Activated naive CD4-positive, alpha-beta T cell (primary cell): ENCODE data around the gene GPR143.
"Not testable (repeated sequence)": the region's sequence is repeated elsewhere in the genome, so short reads cannot be mapped to it uniquely, and the experiment has no call there.

ENCODE experiments used
- DNase-seq, 4 experiments: peaks; one replicate each; lab custom pipeline; 2025; lab: John Stamatoyannopoulos, UW

Gene GPR143

DNA sequence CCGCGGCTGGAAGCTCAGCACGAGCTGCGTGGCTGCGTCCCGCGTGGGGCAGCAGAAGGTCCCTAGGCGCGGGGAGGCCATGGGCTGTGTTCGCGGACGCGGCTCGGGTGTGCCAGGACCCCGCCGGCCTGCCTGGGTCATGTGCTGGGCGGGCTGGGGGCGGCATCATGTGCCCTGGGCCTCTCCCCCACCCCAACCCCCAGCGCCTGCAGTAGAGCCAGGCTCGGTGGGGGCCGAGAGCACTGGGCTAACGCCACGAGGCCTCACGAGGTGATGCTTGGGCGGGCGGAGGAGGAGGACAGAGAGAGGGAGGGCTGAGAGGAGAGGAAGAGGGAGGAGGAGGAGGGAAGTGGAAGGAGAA, at the start of gene GPR143:
GPR143 (minus strand) TSS at position 111 of the 361 bp plus-strand sequence; CDS start at position 81, 30 bp downstream.
- no peak for DNase-seq

DNA sequence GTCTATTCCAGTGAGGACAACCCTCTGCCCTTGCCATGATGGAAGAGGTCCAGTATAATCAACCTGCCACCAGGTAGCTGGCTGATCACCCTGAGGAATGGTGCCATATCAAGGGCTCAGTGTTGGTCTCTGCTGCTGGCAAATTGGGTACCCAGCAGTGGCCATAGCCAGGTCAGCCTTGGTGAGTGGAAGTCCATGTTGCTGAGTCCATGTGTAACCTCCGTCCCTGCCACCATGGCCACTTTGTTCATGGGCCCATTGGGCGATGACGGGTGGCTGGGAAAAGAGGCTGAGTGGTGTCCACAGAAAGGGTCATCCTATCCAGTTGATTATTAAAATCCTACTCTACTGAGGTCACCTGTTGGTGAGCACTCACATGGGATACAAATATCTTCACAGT, 45.4 kb upstream of the GPR143 start:
- DNase-seq: not testable (repeated sequence)

DNA sequence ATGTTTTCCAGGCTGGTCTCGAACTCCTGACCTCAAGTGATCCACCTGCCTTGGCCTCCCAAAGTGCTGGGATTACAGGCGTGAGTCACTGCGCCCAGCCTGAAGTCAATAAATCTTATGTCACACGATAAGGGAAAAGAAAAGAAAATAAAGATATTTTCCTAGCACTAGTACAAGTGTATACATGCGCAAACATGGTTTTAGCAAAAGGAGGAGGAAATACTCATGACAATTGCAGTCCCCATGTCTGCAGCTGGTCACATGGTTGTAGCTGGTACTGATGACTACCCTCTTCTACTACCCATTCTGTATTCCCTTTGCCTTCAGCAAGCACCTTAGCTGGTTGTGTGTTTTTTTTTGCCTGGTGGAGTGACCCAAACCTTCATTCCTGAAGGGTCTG, 44.2 kb upstream of the GPR143 start:
- not testable (repeated sequence) for DNase-seq

DNA sequence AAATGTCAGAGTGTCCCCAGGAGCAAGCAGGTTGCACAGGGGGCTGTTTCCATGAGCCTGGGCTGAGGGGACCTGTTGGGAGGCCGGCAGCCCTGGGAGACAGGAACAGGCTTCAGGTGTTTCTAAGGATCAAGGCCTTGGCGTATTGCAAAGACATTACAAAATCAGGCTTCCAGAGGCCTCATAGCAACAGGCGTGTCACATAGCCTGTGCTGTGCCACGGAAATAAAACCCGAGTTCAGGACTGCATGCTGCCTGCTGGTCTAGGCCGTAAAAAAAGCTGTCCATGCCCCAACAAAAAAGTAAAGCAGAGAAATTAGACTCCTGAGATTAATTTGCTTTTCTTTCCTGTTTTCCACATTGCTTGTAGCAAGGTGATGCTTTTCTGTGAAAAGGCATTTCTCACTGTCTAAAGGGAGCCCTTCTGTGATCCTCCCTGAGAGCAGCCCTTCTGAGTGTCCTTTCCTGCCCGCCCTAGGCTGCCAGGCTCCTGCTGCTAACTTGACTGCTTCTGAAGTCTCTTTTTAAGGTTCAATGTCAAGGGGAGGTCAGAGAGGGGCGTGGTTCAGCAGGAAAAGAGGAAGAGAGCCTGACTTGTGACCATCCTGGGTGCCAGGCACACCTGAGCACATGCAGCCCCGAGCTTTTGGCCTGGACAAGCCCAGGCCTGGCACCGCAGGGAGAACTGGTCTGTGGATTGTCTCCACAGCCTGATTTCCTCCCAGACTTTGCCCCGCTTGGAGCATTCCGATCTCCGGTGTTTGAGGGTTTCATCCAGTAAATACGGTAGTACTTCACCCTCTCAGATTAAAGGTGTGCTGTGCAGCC, 41.9 kb upstream of the GPR143 start:
- DNase-seq: no peak

DNA sequence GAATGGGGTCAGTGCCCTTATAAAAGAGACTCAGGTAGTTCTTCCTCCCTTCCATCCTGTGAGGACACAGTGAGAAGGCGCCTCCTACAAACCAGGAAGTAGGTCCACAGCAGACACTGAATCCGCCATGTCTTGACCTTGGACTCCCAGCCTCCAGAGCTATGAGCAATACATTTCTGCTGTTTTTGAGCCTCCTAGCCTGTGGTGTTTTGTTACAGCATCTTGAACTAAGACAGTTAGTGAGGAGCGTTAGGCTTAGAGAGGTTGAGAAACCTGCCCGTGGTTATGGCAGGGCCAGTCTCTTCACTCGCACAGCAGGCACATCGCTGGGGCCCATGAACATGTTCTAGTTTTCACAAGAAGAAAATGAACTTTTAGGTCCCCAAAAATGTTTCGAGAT, 40.3 kb upstream of the GPR143 start:
- DNase-seq: no peak

DNA sequence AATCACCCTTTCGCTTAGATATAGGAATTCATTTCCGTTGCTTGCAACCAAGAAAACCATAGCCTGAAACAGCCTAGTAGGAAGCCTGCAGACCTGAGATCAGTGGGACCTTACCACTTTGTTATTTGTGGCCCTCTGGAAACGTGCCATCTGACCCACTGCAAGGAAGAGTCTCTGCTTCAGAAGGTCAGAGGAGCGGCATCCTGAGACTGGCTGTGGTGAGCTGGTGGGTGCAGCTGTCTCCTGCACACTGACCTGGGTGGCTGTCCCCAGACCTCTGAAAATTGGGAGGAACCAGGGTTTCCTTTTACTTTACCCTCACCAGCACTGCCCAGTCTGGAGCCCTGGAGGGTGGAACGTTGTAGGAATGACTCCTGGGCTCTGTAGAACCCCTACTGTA, 38.8 kb upstream of the GPR143 start:
- no peak for DNase-seq

DNA sequence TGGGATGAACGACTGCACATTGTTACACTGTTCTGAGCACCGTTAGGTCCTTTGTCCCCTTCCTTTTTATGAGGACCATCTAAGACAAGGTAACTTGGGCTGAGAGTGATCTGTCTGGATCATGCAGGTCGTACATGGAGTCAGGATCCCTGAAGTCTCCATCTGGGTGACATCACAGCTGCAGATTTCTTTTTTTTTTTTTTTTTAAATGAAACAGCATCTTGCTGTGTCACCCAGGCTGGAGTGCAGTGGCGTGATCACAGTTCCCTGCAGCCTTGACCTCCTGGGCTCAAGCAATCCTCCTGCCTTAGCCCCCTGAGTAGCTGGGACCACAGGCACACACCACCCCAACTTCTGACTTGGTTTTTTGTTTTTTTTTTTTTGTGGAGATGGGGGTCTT, 37.1 kb upstream of the GPR143 start:
- DNase-seq: no peak

DNA sequence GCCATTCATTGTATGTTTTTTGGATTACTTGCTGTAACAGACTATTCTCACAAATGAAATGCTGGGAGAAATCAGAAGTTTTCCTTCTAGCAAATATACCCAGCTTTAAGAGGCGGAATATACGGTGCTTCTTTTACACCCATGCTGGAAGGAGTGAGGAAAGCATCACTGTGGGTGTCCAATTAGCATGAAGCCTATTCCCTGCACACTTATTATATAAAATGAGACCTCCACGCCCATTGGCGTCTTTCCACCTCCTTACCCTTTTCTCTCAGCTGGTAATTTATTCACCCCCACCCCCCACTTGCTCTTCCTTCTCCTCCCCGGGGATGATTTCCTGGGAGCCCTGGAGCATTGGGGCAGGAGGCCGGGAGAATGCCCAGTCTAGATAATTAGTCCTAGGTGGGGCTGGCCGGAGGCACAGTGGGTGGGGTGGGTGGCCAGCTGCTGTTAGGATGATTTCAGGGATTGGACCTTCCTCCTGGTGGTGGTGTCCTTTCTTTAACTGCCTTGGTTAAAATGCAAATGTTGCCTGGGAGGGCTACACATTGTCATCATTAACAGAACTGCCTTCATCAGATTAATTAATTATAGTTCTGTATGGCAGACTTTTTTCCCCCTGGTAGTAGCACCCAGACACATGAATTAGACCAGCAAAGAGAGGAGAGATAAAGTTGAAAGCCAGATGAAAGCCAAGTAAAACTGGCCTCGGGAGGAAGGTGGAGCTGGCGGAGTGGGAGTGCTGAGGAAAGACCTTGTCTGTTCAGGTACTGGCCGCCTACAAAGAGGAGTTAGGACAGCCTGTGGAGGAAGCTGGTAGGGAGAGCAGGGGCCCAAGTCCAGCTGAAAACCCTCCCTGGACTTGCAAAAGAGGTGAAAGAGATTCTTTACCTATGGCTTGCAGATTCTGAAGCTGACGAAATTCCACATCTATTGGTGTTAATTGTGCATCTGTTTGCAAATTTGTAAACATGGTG, 32.0 kb upstream of the GPR143 start:
- DNase-seq: no peak

DNA sequence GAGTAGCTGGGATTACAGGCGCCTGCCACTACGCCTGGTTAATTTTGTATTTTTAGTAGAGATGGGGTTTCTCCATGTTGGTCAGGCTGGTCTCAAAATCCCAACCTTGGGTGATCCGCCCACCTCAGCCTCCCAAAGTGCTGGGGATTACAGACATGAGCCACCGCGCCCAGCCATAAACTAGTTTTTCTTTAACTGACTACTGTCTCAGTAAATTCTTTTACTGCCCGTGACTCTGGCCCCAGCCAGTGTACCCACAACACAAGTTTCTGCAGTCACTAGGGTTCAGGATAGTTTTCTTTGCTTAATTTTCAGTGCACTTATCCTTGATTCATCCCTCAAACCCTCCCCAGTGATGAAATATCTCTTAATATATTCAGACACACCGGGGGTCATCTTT, 28.8 kb upstream of the GPR143 start:
- DNase-seq: no peak

DNA sequence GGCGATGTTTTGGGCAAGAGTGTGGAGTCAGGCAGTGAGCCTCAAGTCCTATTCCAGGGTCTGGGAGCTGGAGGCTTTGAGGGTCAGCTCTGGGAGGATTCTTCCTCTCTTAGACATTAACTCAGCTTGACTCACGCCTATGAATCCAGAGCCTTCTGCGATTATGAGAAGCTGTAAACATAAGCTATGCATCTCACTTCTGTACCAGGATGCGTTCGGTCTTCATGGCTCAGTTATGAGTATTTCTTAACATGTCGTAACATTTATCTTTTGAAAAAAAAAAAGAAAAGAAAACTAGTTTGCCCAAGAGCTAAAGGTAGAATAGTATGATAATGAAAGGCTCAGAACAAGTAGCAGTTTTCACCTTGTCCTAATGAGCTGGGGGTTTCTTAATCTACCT, 25.2 kb upstream of the GPR143 start:
- DNase-seq: no peak

DNA sequence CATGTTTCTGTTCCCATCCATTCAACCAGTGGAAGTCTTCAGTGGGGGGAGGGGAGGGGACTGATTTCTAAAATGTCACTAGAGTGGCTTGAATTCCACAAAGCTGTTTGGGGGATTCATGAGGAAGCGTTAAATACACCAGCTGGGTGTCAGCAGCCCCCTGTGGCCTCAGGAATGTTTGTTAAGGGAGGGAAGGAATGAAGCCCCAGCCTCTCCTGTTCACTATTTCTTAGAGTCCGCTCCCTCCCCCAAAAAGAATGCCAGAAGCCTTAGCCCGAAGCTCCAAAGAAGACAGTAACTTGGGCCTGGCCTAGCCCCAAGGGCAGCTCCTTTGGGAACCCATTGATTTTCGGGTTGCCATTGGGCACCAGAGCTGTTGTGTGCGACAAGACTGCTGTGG, 23.9 kb upstream of the GPR143 start:
- no peak for DNase-seq

DNA sequence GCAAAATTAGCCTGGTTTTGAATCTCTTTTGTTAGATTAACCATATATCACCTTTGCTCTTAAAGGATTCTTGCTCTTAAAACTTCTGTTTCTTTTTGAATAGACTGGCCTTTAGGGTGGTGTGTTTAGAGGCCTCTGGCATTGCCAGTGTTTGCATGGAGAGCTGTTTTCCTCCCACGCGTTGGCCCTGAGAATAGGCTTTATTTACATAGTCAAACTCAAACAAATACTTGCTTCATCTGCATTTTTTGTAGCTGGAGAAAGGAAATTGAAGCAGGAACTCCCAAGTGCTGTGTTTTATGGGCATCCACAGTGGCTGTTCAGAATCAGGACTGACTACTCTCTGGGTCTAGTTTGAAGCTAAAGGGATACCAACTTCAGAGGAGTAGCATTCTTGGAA, 23.3 kb upstream of the GPR143 start:
- no peak for DNase-seq

DNA sequence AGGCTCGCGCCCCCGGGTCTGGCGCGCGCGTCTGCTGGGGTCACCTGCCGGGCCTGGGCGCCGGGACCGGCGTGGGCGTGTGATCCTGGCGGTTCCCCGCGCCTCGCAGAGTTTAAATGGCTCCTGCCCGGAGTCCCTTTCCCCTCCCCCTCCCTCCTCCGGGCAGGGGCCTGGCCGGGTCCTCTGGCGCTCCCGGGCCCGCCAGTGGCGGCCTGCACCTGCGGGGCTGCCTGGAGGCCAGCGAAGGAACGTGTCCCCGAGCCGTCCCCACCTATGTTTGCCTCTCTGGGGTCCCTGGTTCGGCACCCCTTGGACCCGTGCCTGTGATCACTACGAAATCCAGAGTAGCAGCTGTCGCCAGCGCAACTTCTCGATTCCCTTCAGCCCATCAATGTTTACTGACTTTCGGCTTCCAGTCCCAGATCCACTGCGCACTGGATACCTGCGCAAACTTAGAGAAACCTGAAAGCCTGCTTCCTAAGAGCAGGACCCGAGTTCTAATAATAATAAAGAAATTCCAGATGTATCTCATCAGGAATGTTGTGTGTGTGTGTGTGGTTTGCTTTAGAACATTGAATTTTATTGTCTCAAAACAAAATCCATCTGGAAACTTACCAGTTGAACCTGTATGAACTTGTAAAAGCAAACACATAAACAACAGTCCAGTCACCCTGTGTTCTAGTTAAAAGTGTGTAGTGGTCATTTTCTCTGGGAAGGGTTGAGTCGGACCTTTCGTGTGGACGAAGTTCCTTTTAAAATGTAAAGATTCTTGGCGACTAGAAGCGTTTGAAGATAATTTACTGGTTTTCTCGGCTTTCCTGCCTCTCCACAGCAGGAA, 21.4 kb upstream of the GPR143 start:
- no peak for DNase-seq

DNA sequence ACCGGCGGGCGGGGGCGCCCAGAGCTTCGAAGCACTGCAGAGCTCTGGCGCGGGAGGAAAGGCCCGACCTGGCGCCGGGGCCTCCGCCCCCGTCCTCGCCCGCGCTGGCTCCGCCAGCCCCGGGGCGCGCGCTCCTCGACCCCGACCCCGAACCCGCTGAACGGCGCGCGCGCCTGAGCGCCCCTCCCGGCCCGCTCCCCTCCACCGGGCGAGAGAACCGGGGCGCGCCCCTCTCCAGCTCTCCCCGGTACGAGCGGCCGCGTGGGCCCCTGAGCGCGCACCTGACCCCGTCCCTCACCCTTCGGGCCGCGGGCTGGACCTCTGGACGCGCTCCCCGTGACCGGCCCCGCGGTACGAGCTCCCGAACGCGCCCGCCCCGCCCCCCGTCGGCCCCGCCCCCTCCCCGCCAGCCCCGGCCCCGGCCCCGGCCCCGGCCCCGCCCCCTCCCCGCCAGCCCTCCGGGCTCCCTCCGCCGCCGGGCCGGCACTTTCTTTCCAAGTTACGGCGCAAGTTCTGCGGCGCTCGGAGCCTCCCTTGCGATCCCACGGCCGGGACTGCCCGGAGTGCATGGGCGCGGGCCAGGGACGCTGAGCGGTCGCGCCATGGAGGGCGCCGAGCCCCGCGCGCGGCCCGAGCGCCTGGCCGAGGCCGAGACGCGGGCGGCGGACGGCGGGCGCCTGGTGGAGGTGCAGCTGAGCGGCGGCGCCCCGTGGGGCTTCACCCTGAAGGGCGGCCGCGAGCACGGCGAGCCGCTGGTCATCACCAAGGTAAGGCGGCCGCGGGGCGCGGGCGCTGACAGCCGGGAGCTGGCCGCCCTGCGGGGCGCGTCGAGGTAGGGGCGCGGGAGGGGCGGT, 20.5 kb upstream of the GPR143 start, which contains the start of gene SHROOM2:
SHROOM2 (plus strand) TSS at position 486 of the 854 bp plus-strand sequence; CDS start at position 603, 117 bp downstream.
- DNase-seq: no peak

DNA sequence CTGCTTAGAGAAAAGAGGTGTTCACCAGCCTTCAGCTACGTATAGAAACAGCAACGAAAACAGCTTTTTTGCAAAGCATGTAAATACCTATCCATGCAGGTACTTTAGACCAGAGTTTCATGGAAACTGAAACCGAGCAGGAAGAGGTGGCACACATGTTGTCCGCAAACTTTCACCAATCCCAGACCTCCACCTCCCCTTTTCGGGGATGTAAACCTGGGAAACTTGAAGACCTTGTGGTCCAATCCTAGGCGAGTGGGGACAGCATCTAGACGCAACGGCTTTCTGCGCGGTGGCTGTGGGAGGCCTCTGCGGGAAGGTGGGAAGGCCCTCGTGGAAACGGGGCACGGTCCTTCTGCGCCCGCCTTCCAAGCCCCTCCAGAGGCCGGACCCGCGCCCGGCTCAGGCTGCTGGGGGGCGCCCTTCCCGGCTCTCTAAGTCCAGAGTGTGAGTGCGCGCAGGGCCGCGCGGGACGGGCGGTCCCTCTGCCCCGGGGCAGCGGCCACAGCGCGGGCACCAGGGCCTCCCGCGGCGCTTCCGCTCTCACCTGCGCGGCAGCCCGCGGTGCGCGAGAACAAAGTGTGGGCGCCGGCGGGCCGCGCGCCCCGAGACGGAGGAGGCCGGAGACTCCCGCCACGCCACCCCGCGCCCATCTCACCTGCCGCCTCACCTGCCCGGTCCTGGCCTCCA, 19.8 kb upstream of the GPR143 start:
- DNase-seq: no peak

DNA sequence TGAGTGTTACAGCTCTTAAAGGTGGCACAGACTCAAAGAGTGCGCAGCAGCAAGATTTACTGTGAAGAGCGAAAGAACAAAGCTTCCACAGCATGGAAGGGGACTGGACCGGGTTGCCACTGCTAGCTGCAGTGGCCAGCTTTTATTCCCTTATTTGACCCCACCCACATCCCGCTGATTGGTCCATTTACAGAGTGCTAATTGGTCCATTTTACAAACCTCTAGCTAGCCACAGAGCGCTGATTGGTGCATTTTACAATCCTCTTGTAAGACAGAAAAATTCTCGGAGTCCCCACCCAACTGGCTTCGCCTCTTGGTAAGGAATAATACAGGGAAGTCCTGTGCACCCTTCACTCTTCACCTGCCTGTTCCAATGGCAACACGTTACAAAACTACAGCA, 18.7 kb upstream of the GPR143 start:
- DNase-seq: no peak

DNA sequence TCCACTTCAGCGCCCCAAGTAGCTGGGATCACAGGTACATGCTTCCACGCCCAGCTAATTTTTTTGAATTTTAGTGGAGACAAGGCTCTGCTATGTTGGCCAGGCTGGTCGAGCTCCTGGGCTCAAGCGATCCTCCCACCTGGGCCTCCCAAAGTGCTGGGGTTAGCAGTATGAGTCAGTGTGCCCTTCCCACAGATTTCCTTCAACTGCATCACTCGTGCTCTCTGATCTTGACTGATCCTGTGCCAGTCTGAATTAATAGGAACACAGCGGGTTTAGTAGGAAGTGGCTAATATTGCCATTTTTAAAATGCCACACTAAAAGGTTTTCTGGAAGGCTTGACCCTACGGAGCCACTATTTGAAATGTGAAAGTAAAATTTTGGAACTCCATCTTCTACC, 16.3 kb upstream of the GPR143 start:
- DNase-seq: no peak

DNA sequence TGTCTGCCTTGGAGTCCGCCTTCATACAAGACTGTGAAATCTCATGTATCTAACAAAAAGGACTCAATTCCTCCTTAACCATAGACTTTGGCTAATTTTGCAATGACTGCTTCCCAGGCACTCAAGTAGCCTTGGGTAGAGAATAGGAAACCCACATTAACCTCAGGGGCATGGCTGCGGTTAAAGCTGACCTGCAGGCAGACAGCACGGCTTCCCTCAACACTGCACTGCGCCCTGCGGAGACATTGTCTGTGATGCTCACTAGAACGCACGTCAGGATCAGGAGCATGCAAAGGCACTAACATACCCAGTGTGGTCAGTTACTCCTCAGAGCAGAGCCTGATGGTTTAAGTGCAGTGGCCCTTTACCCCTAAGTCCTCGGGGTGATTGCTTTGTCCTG, 10.3 kb upstream of the GPR143 start:
- no peak for DNase-seq

DNA sequence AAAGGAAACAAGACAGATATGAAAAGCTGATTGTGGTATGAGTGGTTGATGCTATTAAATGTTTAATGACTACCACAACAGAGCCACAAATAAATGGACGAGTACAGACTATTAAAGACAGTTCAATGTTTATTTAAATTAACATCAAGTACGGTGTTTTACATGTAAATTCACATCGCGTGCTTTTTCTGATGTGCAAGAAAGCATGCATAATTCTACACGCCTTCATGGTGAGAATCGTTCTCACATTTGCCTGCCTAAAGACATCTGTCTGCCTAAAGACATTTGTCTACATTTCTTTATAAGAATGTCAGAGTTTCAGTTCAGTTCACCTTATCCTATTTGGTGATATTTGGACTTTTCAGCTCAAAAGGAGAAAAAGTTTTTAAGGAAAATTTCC, 7.3 kb upstream of the GPR143 start:
- no peak for DNase-seq

DNA sequence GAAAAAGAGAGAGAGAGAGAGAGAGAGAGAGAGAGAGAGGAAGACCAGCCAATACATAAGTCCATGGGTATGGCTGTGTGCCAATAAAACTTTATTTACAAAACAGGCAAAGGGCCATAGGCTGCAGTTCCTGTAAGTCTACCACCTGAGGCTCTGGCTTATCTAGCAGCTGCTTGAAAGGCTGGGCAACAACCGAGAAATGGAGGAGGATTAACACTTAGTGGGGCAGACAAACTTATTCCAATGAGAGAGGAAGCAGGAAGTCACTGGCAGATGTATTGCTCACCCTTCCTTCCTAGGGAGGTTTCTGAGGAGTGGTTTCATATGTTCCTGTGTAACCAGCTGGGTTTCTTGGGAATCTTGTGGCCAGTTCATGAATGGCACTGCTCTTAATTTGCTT, 4.7 kb upstream of the GPR143 start:
- no peak for DNase-seq
